ENCODE data around the gene TLE3. TPM values are rescaled to one million over a fixed set of nuclear protein-coding genes. Genes with fewer than 3 reads are reported as not detected.

TLE3 gene
- total RNA-seq, 1 experiment from 2014 or later = 63.6 TPM

- H3K9me3 ChIP-seq (ENCODE audit: low read length) = no peaks in the 10 kb centered on the region
- DNase-seq = peak; percentile 69
- no peak overlapping the region for H3K9ac ChIP-seq (ENCODE audit: low read length)
- H3K27me3 ChIP-seq (ENCODE audit: low read length) = no peaks in the 10 kb centered on the region
- H3K4me1 ChIP-seq (ENCODE audit: low read length) = peaks cover 60% of the 10 kb centered on the region
- H3K4me2 ChIP-seq (ENCODE audit: low read depth, low read length, poor library complexity, severe bottlenecking) = peak overlapping the region; percentile 80
- H3K9me2 ChIP-seq (replicated peaks; ENCODE audit: insufficient read depth, low read length) = no peaks in the 10 kb centered on the region
- H3K27ac ChIP-seq (ENCODE audit: low read length) = peak overlapping the region; percentile 73
- H3K36me3 ChIP-seq (ENCODE audit: insufficient read depth, low read length) = no peaks in the 10 kb centered on the region
- peak overlapping the region; percentile 52 for H3K4me3 ChIP-seq (ENCODE audit: low read length)
- H4K20me1 ChIP-seq (ENCODE audit: insufficient read depth, low read depth, low read length) = peaks cover 6% of the 10 kb centered on the region
- no peaks in the 10 kb centered on the region for H3K79me2 ChIP-seq (ENCODE audit: low read length)
- H2AFZ ChIP-seq (ENCODE audit: low read length) = no peak overlapping the region
Measured at GRCh38 chr15:70037292-70037640, 60.5 kb downstream of the TLE3 start.

- Histone ChIP-seq H2AFZ (ENCODE audit: low read length) (no peak overlapping the region), H3K27ac (ENCODE audit: low read length) (peak overlapping the region; percentile 73), H4K20me1 (ENCODE audit: insufficient read depth, low read depth, low read length) (peaks cover 6% of the 10 kb centered on the region), H3K9me3 (ENCODE audit: low read length) (no peaks in the 10 kb centered on the region), H3K4me2 (ENCODE audit: low read depth, low read length, poor library complexity, severe bottlenecking) (peak overlapping the region; percentile 80), H3K27me3 (ENCODE audit: low read length) (no peaks in the 10 kb centered on the region), H3K79me2 (ENCODE audit: low read length) (no peaks in the 10 kb centered on the region), H3K4me3 (ENCODE audit: low read length) (peak overlapping the region; percentile 52), H3K36me3 (ENCODE audit: insufficient read depth, low read length) (no peaks in the 10 kb centered on the region), H3K4me1 (ENCODE audit: low read length) (peaks cover 60% of the 10 kb centered on the region), H3K9ac (ENCODE audit: low read length) (peak overlapping the region; percentile 32), H3K9me2 (replicated peaks; ENCODE audit: insufficient read depth, low read length) (no peaks in the 10 kb centered on the region)
- DNase-seq = peak; percentile 88
Measured at GRCh38 chr15:70036585-70037291, 61.0 kb downstream of the TLE3 start.

GRCh38 chr15:70035719-70036077 lies 62.0 kb downstream of the TLE3 start:
- H3K27ac ChIP-seq (ENCODE audit: low read length) = peak overlapping the region; percentile 20; the same call in 1 of the 2 replicates
- no peak overlapping the region for H2AFZ ChIP-seq (ENCODE audit: low read length)

GRCh38 chr15:70035051-70035718 lies 62.5 kb downstream of the TLE3 start:
- Histone ChIP-seq H4K20me1 (ENCODE audit: insufficient read depth, low read depth, low read length) (peaks cover 6% of the 10 kb centered on the region), H2AFZ (ENCODE audit: low read length) (no peak overlapping the region)

More at GRCh38 chr15:70035719-70036077, 62.0 kb downstream of the TLE3 start:
- no peaks in the 10 kb centered on the region for H3K9me2 ChIP-seq (replicated peaks; ENCODE audit: insufficient read depth, low read length)
- peaks cover 60% of the 10 kb centered on the region for H3K4me1 ChIP-seq (ENCODE audit: low read length)
- peak; percentile 87 for DNase-seq
- peak overlapping the region; percentile 80 for H3K4me2 ChIP-seq (ENCODE audit: low read depth, low read length, poor library complexity, severe bottlenecking)
- peak overlapping the region; percentile 47 for H3K4me3 ChIP-seq (ENCODE audit: low read length)
- H3K79me2 ChIP-seq (ENCODE audit: low read length) = no peaks in the 10 kb centered on the region
- H3K27me3 ChIP-seq (ENCODE audit: low read length) = no peaks in the 10 kb centered on the region
- no peaks in the 10 kb centered on the region for H3K36me3 ChIP-seq (ENCODE audit: insufficient read depth, low read length)
- H4K20me1 ChIP-seq (ENCODE audit: insufficient read depth, low read depth, low read length) = peaks cover 6% of the 10 kb centered on the region
- H3K9me3 ChIP-seq (ENCODE audit: low read length) = no peaks in the 10 kb centered on the region
- peak overlapping the region; percentile 51 for H3K9ac ChIP-seq (ENCODE audit: low read length)

GRCh38 chr15:70034596-70034995 lies 63.1 kb downstream of the TLE3 start:
- H3K27ac ChIP-seq (ENCODE audit: low read length) = no peak overlapping the region
- peaks cover 53% of the 10 kb centered on the region for H3K4me1 ChIP-seq (ENCODE audit: low read length)
- no peak overlapping the region; the same call in 1 of the 2 replicates for H3K4me3 ChIP-seq (ENCODE audit: low read length)
- H2AFZ ChIP-seq (ENCODE audit: low read length) = no peak overlapping the region
- 0 out of 2 replicates have a peak overlapping the region, but pooled peaks have one; percentile 51 for H3K9ac ChIP-seq (ENCODE audit: low read length)
- no peak for DNase-seq
- peak overlapping the region; percentile 80 for H3K4me2 ChIP-seq (ENCODE audit: low read depth, low read length, poor library complexity, severe bottlenecking)
- no peaks in the 10 kb centered on the region for H3K79me2 ChIP-seq (ENCODE audit: low read length)
- H3K9me2 ChIP-seq (replicated peaks; ENCODE audit: insufficient read depth, low read length) = no peaks in the 10 kb centered on the region
- peaks cover 6% of the 10 kb centered on the region for H4K20me1 ChIP-seq (ENCODE audit: insufficient read depth, low read depth, low read length)
- H3K36me3 ChIP-seq (ENCODE audit: insufficient read depth, low read length) = no peaks in the 10 kb centered on the region
- no peaks in the 10 kb centered on the region for H3K27me3 ChIP-seq (ENCODE audit: low read length)
- no peaks in the 10 kb centered on the region for H3K9me3 ChIP-seq (ENCODE audit: low read length)

More at GRCh38 chr15:70035051-70035718, 62.5 kb downstream of the TLE3 start:
- Histone ChIP-seq H3K79me2 (ENCODE audit: low read length) (no peaks in the 10 kb centered on the region), H3K9ac (ENCODE audit: low read length) (peak overlapping the region; percentile 51), H3K4me3 (ENCODE audit: low read length) (peak overlapping the region; percentile 47), H3K27ac (ENCODE audit: low read length) (peak overlapping the region; percentile 20; the same call in 1 of the 2 replicates), H3K9me3 (ENCODE audit: low read length) (no peaks in the 10 kb centered on the region), H3K4me1 (ENCODE audit: low read length) (peaks cover 59% of the 10 kb centered on the region), H3K9me2 (replicated peaks; ENCODE audit: insufficient read depth, low read length) (no peaks in the 10 kb centered on the region), H3K4me2 (ENCODE audit: low read depth, low read length, poor library complexity, severe bottlenecking) (peak overlapping the region; percentile 80), H3K36me3 (ENCODE audit: insufficient read depth, low read length) (no peaks in the 10 kb centered on the region), H3K27me3 (ENCODE audit: low read length) (no peaks in the 10 kb centered on the region)
- DNase-seq = no peak

GRCh38 chr15:70034141-70034540 lies 63.6 kb downstream of the TLE3 start:
- Histone ChIP-seq H3K4me2 (ENCODE audit: low read depth, low read length, poor library complexity, severe bottlenecking) (no peak overlapping the region), H3K79me2 (ENCODE audit: low read length) (no peaks in the 10 kb centered on the region), H3K9ac (ENCODE audit: low read length) (no peak overlapping the region), H3K27ac (ENCODE audit: low read length) (no peak overlapping the region), H2AFZ (ENCODE audit: low read length) (no peak overlapping the region), H4K20me1 (ENCODE audit: insufficient read depth, low read depth, low read length) (peaks cover 6% of the 10 kb centered on the region), H3K9me2 (replicated peaks; ENCODE audit: insufficient read depth, low read length) (no peaks in the 10 kb centered on the region), H3K4me1 (ENCODE audit: low read length) (peaks cover 52% of the 10 kb centered on the region), H3K27me3 (ENCODE audit: low read length) (no peaks in the 10 kb centered on the region), H3K36me3 (ENCODE audit: insufficient read depth, low read length) (no peaks in the 10 kb centered on the region), H3K9me3 (ENCODE audit: low read length) (no peaks in the 10 kb centered on the region), H3K4me3 (ENCODE audit: low read length) (no peak overlapping the region)
- no peak for DNase-seq

- Histone ChIP-seq H3K9ac (ENCODE audit: low read length) (no peak overlapping the region), H3K9me2 (replicated peaks; ENCODE audit: insufficient read depth, low read length) (no peaks in the 10 kb centered on the region), H4K20me1 (ENCODE audit: insufficient read depth, low read depth, low read length) (peaks cover 6% of the 10 kb centered on the region), H3K4me3 (ENCODE audit: low read length) (no peak overlapping the region), H3K4me2 (ENCODE audit: low read depth, low read length, poor library complexity, severe bottlenecking) (no peak overlapping the region), H3K9me3 (ENCODE audit: low read length) (no peaks in the 10 kb centered on the region), H3K36me3 (ENCODE audit: insufficient read depth, low read length) (no peaks in the 10 kb centered on the region), H3K27ac (ENCODE audit: low read length) (no peak overlapping the region), H3K79me2 (ENCODE audit: low read length) (no peaks in the 10 kb centered on the region), H3K27me3 (ENCODE audit: low read length) (no peaks in the 10 kb centered on the region), H3K4me1 (ENCODE audit: low read length) (peaks cover 47% of the 10 kb centered on the region), H2AFZ (ENCODE audit: low read length) (no peak overlapping the region)
- DNase-seq = no peak
Measured at GRCh38 chr15:70033529-70034140, 64.1 kb downstream of the TLE3 start.

- Histone ChIP-seq H2AFZ (ENCODE audit: low read length) (no peak overlapping the region), H4K20me1 (ENCODE audit: insufficient read depth, low read depth, low read length) (peaks cover 6% of the 10 kb centered on the region), H3K9ac (ENCODE audit: low read length) (no peak overlapping the region), H3K79me2 (ENCODE audit: low read length) (no peaks in the 10 kb centered on the region), H3K36me3 (ENCODE audit: insufficient read depth, low read length) (no peaks in the 10 kb centered on the region), H3K9me2 (replicated peaks; ENCODE audit: insufficient read depth, low read length) (no peaks in the 10 kb centered on the region), H3K27me3 (ENCODE audit: low read length) (no peaks in the 10 kb centered on the region), H3K4me3 (ENCODE audit: low read length) (no peak overlapping the region), H3K27ac (ENCODE audit: low read length) (no peak overlapping the region), H3K4me1 (ENCODE audit: low read length) (peaks cover 41% of the 10 kb centered on the region), H3K9me3 (ENCODE audit: low read length) (no peaks in the 10 kb centered on the region), H3K4me2 (ENCODE audit: low read depth, low read length, poor library complexity, severe bottlenecking) (no peak overlapping the region)
- no peak for DNase-seq
Measured at GRCh38 chr15:70033109-70033508, 64.6 kb downstream of the TLE3 start.

Measured in Karpas-422 (cell line).